ENCODE measurements around the gene COG4.

COG4 gene

DNA sequence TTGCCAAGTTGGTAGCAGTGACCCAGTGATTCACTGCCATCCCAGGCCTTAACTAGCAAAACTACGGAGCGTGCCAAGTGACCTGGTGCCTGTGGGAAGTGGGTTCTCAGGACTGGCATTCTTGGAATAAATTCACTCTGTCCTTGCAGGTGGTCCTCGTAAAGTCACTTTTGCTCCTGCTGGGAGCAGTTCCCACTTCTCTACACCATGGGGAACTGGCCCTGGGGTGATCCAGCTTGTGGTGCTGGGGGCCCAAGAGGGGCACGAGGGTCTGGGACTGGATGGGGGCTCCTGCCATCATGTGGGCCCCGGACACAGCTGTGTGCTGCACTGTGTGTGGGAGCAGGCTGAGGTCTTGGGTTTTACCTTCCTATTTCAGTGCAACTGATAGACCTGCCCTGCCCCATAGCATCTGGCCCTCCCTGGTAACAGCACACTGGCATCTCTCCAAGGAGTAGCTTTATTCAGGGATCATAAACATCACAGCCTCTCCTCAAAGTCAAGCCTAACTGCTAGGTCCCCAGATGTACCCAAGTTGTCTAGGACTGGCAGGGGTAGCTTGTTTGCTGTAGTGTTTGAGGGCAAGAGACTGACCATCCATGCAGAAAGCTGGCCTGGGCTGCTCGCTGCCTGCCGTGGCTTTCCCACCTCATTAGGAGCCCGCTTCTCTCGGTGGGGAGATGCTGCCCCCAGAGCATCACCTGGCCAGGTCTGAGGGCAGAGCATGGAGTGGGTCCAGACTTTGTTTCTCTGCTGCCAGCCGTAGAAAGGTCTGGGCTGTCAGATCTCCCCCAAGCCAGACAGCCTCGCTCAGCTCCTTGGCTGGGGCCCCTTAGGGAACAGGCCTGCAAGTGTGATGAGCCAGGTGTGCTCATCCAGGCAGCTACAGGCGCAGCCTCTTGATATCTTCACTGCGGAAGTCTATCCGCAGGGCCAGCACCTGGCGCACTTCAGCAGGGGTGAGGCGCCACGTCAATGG, 42.9 kb downstream of the COG4 start:
- no peak for DNase-seq (ENCODE audit: low read depth, low spot score)

DNA sequence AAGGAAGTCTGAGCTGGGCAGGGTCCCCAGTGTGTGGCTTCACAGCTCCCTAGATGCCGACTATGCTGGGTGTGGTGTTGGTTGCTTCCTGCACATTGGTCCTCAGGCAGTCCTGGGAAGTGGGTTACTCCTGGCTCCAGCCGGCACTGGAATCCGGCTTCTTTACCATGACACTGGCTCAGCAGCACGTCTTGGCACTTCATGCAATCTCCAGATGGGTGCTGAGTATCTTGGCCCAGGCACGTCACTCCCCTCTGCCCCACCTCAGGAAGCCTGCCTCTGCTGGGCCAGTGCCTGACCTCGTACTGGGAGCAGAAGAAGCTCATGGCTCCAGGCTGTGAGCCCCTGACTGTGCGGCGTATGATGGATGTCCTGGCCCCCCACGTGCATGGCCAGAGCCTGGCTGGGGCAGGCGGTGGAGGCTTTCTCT, 44.4 kb downstream of the COG4 start:
- DNase-seq (ENCODE audit: low read depth, low spot score): no peak

DNA sequence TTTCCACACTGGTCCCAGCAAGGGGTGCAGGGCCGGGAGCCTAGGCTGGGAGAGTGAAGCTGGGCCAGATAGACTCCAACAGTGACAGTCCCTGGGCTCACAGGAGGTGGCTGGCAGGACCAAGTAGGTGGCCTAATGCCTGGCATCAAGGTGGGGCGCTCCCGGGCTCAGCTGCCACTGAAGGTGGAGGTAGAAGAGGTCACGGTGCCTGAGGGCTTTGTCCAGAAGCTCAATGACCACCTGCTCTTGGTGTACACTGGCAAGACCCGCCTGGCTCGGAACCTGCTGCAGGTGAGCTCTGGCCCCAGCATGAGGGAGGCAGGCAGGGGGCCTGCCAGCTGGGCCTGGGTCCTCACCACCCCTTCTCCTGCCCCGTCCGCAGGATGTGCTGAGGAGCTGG, 45.2 kb downstream of the COG4 start:
- no peak for DNase-seq (ENCODE audit: low read depth, low spot score)

DNA sequence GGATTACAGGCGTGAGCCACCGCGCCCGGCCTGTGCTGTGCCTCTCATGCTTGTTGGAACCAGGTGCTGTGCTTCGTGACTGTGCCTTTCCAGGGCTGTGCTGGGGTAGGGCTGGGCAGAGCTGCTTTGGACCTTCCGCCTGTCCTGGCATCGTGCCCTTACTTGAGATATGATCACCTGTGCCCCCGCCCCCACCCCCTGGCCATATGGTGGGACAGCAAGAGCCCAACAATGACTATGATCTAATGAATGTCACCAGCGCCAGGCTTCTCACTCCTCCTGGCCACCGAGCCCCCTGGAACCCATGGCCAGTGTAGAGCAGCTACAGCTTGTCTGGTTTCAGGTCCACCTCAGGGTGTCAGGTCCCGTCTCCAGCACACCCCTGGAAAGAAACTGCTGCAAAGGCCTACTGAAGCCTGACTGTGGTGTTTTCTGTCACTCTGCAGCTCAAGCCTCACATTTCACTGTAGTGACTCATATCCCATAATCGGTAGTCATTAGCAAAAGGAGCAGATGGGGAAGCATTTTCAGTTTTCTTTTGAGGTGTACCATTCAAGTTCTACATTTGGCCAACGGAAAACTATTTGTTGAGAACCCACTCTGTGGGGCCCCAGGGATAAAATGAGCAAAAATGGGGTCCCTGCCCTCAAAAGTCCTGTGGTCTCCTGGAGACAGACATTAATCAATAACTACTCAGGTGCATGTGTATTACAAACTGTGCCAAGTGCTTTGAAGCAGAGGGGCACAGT, 46.9 kb downstream of the COG4 start:
- DNase-seq (ENCODE audit: low read depth, low spot score): no peak

GRCh38 chr16:70475054-70475871, 48.1 kb downstream of the COG4 start:
- DNase-seq (ENCODE audit: low read depth, low spot score): no peak

- no peak for DNase-seq (ENCODE audit: low read depth, low spot score)
Observed at GRCh38 chr16:70474320-70475053, 48.9 kb downstream of the COG4 start.

- DNase-seq (ENCODE audit: low read depth, low spot score): no peak
Observed at GRCh38 chr16:70473446-70474319, 49.7 kb downstream of the COG4 start.

GRCh38 chr16:70472786-70473433, 50.4 kb downstream of the COG4 start:
- no peak for DNase-seq (ENCODE audit: low read depth, low spot score)

- DNase-seq (ENCODE audit: low read depth, low spot score): no peak
Observed at GRCh38 chr16:70470927-70471341, 52.4 kb downstream of the COG4 start.

DNA sequence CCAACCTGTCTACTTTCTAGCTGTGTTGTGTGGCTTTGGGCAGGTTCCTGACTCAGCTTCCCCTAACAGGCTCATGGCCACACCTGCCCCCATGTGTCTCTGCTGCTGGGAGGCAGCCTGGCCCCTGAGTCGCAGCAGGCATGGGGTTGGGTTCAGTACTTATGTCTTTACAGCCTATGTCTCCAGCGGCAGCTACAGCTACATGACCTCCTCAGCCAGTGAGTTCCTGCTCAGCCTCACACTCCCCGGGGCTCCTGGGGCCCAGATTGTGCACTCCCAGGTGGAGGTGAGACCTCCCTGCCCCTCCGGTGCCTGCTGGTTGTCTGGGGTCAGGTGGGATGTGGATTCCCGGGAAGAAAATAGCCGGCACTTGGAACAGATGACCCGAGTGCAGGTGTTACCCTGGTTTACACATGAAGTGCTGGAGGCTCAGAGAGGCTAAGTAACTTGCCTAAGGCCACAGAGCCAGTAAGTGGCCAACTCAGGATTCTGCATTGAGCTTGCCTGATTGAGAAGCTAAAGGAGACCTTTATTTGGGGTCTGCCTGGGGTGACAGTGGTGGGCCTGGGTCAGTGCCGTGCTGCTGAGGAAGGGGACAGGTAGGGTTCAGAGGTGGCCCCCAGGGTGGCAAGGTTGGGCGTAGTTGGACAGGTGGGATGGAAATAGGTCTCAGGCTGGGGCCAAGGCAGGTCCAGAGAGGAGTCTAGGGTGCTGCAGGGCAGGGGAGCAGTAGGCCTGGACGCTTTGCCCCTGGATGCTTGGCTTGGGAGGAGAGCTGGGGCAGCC, 53.0 kb downstream of the COG4 start:
- DNase-seq (ENCODE audit: low read depth, low spot score): no peak

DNA sequence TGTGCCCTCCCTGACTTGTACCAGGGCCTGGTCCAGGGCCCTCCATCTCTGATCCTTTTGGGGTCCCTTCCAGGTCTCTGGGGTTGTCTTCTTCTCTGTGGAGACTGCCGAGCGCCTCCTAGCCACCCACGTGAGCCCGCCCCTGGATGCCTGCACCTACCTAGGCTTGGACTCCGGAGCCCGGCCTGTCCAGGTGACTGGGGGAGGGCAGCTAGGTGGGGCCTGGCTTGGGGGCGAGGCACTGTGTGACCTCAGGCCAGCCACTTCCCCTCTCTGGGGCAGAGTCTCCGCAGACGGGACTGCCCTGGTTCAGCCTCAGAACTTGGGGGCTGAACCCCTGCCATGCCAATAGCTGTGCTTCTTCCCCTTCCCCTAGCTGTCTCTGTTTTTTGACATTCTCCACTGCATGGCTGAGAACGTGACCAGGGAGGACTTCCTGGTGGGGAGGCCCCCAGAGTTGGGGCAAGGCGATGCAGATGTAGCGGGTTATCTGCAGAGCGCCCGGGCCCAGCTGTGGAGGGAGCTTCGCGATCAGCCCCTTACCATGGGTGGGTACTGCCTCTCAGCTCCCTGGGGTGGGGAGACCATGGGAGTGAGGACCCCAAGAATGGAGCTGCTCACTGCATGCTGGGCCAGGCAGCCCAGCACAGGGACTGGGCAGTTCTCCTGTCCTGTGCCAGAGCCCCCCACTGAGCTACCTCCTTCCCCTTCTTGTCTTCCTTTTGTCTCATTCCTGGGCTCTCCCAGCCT, 54.4 kb downstream of the COG4 start:
- no peak for DNase-seq (ENCODE audit: low read depth, low spot score)

DNA sequence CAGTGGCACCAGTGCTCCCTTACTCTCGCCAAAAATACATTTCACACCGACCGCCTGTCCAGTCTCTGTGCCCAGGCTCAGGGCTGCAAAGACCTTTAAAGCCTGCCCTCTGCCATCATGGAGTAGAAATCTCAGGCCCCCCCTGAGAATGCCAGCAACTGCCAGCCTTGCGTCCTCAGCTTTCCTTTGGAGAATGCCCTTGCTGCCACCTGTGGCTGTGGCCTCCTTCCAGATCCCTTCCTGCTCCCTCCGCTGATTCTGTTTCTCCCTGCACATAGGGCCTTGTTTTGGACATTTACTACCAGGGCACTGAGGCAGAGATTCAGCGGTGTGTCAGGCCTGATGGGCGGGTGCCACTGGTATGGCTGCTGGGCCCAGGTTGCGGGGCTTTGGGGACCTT, 55.7 kb downstream of the COG4 start:
- no peak for DNase-seq (ENCODE audit: low read depth, low spot score)

DNA sequence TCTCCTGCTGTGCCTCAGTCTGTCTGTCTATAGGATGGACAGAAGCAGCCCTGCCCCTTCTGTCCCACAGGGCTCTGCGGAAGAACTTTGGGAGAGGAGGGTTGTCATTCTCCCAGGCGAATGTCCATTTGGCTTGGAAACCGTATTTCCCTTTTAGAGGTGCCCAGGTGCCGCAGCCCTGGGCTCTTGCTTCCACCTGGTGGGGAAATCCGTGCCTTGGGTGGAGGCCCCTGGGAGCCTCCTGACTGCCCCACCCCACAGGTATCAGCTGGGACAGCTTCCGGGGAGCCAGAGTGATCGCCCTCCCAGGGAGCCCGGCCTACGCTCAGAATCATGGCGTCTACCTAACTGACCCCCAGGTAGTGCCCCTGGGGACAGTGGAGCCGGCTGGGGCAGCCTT, 56.2 kb downstream of the COG4 start:
- DNase-seq (ENCODE audit: low read depth, low spot score): no peak

GRCh38 chr16:70466805-70467076, 56.6 kb downstream of the COG4 start:
- no peak for DNase-seq (ENCODE audit: low read depth, low spot score)

- DNase-seq (ENCODE audit: low read depth, low spot score): no peak
Observed at GRCh38 chr16:70465999-70466804, 57.2 kb downstream of the COG4 start.

DNA sequence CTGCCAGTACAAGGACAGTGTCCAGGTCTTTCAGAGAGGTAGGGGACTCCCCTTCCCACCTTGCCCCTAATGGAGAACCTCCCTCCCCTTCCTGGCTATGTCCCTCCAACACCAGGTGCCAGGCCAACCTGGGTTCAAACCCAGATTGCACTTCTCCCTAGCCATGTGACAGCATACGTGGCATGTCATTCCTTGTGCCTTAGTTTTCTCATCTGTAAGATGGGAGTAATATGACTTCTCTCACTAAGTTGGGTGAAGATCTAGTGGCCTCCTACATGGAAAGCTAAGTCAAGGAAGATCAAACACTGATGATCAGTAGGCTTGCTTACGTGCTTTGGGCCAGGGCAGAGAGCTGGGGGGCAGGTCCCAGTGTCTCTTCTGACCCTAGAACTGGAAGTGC, 60.1 kb downstream of the COG4 start:
- no peak for DNase-seq (ENCODE audit: low read depth, low spot score)

GRCh38 chr16:70460737-70461261, 62.6 kb downstream of the COG4 start:
- DNase-seq (ENCODE audit: low read depth, low spot score): no peak
